H1 (cell line): ENCODE data around the gene IMPG2. TPM values are rescaled to one million over a fixed set of nuclear protein-coding genes. Genes with fewer than 3 reads are reported as not detected.

Experiments used
- CTCF ChIA-PET: fragments of 300-600 bp; sonication (Branson Sonifier 250); formaldehyde crosslinking; loops from one replicate; lab custom pipeline; 2021; ENCODE audit not compliant: partially characterized antibody; lab: Charles Lee
- POLR2A ChIA-PET: fragments of 300-600 bp; sonication (Branson Sonifier 250); formaldehyde crosslinking; loops from one replicate; lab custom pipeline; 2021; ENCODE audit warnings: inconsistent platforms; ENCODE audit not compliant: partially characterized antibody; lab: Charles Lee
- DNase-seq, 2 experiments: peaks; one replicate each; pipeline versions ENCODE4 v3.0.0 to v3.0.0-alpha.2; 2010 to 2022; ENCODE audit warnings: low spot score in 2 of 2, low read depth in 1 of 2, mixed read lengths in 1 of 2
- FAIRE-seq: peaks from 2 replicates; lab custom pipeline; 2011; peaks lifted over from hg19 to GRCh38; lab: Jason Lieb, UNC
- H2AFZ ChIP-seq: 2 replicates; pipeline ENCODE4 v1.8.1; 2012; ENCODE audit warnings: low read length, inconsistent platforms
- H2AK5ac ChIP-seq: 2 replicates; pipeline ENCODE4 v1.6.1; 2013; ENCODE audit warnings: low read depth, low read length
- H2BK120ac ChIP-seq: replicated peaks from 2 replicates; pipeline ENCODE3; 2013; ENCODE audit warnings: low read depth, low read length, inconsistent platforms
- H2BK12ac ChIP-seq: 2 replicates; pipeline ENCODE4 v1.6.1; 2013; ENCODE audit warnings: low read depth, low read length
- H2BK15ac ChIP-seq: 2 replicates; pipeline ENCODE4 v1.6.1; 2013; ENCODE audit warnings: low read length
- H2BK20ac ChIP-seq: 2 replicates; pipeline ENCODE4 v1.6.1; 2013; ENCODE audit warnings: low read length
- H2BK5ac ChIP-seq: 2 replicates; pipeline ENCODE4 v1.6.1; 2013; ENCODE audit warnings: low read depth, low read length
- H3K14ac ChIP-seq: 2 replicates; pipeline ENCODE4 v1.6.1; 2013; ENCODE audit warnings: inconsistent platforms; ENCODE audit not compliant: insufficient read length
- H3K18ac ChIP-seq: 2 replicates; pipeline ENCODE4 v1.6.1; 2013; ENCODE audit warnings: low read length; ENCODE audit errors: extremely low read depth
- H3K23ac ChIP-seq: 2 replicates; pipeline ENCODE4 v1.6.1; 2013; ENCODE audit warnings: inconsistent platforms; ENCODE audit not compliant: insufficient read length
- H3K23me2 ChIP-seq: 2 replicates; pipeline ENCODE4 v1.6.1; 2013; ENCODE audit warnings: low read depth, low read length
- H3K27ac ChIP-seq: 2 replicates; pipeline ENCODE4 v1.6.1; 2011; ENCODE audit warnings: low read depth, low read length, inconsistent platforms
- H3K27me3 ChIP-seq, 4 experiments: replicated peaks in 1 of 4; 1 replicate in 1 of 4; 2 replicates in 3 of 4; pipeline versions ENCODE4 v1.6.1 to v1.8.1; 2011 to 2013; ENCODE audit warnings: low read length in 3 of 4, mild to moderate bottlenecking in 3 of 4, inconsistent platforms in 2 of 4, mixed read lengths in 2 of 4, moderate library complexity in 1 of 4; ENCODE audit not compliant: control insufficient read depth in 3 of 4, insufficient read depth in 3 of 4; ENCODE audit errors: extremely low read depth in 1 of 4
- H3K36me3 ChIP-seq, 4 experiments: 2 replicates each; pipeline versions ENCODE4 v1.6.1 to v1.8.1; 2011 to 2013; ENCODE audit warnings: mild to moderate bottlenecking in 4 of 4, low read length in 3 of 4, moderate library complexity in 2 of 4, control low read depth in 1 of 4, inconsistent platforms in 1 of 4; ENCODE audit not compliant: insufficient read depth in 4 of 4, control insufficient read depth in 2 of 4
- H3K4ac ChIP-seq: replicated peaks from 2 replicates; pipeline ENCODE3; 2013; ENCODE audit warnings: low read length, low read depth, mixed read lengths, inconsistent platforms; ENCODE audit not compliant: insufficient read length
- H3K4me1 ChIP-seq, 4 experiments: replicated peaks in 1 of 4; 1 replicate in 1 of 4; 2 replicates in 3 of 4; pipeline versions ENCODE4 v1.6.1 to v1.8.1; 2011 to 2013; ENCODE audit warnings: low read length in 3 of 4, inconsistent platforms in 2 of 4, mixed read lengths in 1 of 4; ENCODE audit not compliant: insufficient read depth in 4 of 4, control insufficient read depth in 3 of 4
- H3K4me2 ChIP-seq, 2 experiments: 2 replicates each; pipeline versions ENCODE4 v1.6.1 to v1.8.1; 2011 to 2013; ENCODE audit warnings: low read depth in 2 of 2, low read length in 2 of 2, control low read depth in 1 of 2, inconsistent platforms in 1 of 2, mild to moderate bottlenecking in 1 of 2; ENCODE audit not compliant: insufficient read depth in 1 of 2
- H3K4me3 ChIP-seq, 4 experiments: fragments of 200-600, 300-600 bp in 1 of 4; sonication (generic), shearing (Covaris generic), sonication (Bioruptor Twin) in 1 of 4; 2 replicates each; pipeline versions ENCODE4 v1.5.1 to v1.8.1; 2011 to 2016; ENCODE audit warnings: low read length in 4 of 4, low read depth in 3 of 4, control low read depth in 2 of 4, inconsistent platforms in 2 of 4, mild to moderate bottlenecking in 2 of 4, mixed read lengths in 1 of 4, moderate library complexity in 1 of 4; ENCODE audit not compliant: insufficient read depth in 2 of 4; ENCODE audit errors: extremely low read depth in 1 of 4
- H3K56ac ChIP-seq: replicated peaks from 2 replicates; pipeline ENCODE3; 2013; ENCODE audit warnings: low read depth, mild to moderate bottlenecking, mixed read lengths, low read length, inconsistent platforms; ENCODE audit not compliant: insufficient read length
- H3K79me1 ChIP-seq: 2 replicates; pipeline ENCODE4 v1.6.1; 2013; ENCODE audit warnings: low read depth, low read length, control low read depth
- H3K79me2 ChIP-seq, 2 experiments: 2 replicates each; pipeline versions ENCODE4 v1.6.1 to v1.8.1; 2012 to 2013; ENCODE audit warnings: low read length in 2 of 2, mild to moderate bottlenecking in 2 of 2, inconsistent platforms in 1 of 2; ENCODE audit not compliant: insufficient read depth in 2 of 2, control insufficient read depth in 1 of 2
- H3K9ac ChIP-seq, 4 experiments: replicated peaks in 1 of 4; 1 replicate in 1 of 4; 2 replicates in 3 of 4; pipeline versions ENCODE4 v1.6.1 to v1.8.1; 2011 to 2013; ENCODE audit warnings: low read depth in 3 of 4, low read length in 3 of 4, control low read depth in 2 of 4, mild to moderate bottlenecking in 2 of 4, moderate library complexity in 2 of 4, inconsistent platforms in 1 of 4; ENCODE audit errors: extremely low read depth in 1 of 4
- H3K9me3 ChIP-seq, 2 experiments: 2 replicates each; pipeline versions ENCODE4 v1.6.1 to v1.8.1; 2012 to 2013; ENCODE audit warnings: mild to moderate bottlenecking in 2 of 2, moderate library complexity in 2 of 2, control low read depth in 1 of 2, inconsistent platforms in 1 of 2, low read depth in 1 of 2, low read length in 1 of 2, mixed read lengths in 1 of 2; ENCODE audit not compliant: insufficient read depth in 2 of 2
- H4K20me1 ChIP-seq, 2 experiments: replicated peaks in 1 of 2; 2 replicates each; pipeline versions ENCODE3 to v1.8.1; 2011 to 2013; ENCODE audit warnings: inconsistent platforms in 2 of 2, low read length in 2 of 2, mild to moderate bottlenecking in 1 of 2; ENCODE audit not compliant: insufficient read depth in 2 of 2, control insufficient read depth in 1 of 2
- H4K5ac ChIP-seq: 2 replicates; pipeline ENCODE4 v1.6.1; 2013; ENCODE audit warnings: low read length, low read depth, mixed read lengths, inconsistent platforms; ENCODE audit not compliant: insufficient read length
- H4K8ac ChIP-seq: 2 replicates; pipeline ENCODE4 v1.8.0; 2013; ENCODE audit warnings: mild to moderate bottlenecking, moderate library complexity, low read length, inconsistent platforms; ENCODE audit not compliant: insufficient read depth; ENCODE audit errors: extremely low read depth
- H4K91ac ChIP-seq: replicated peaks from 2 replicates; pipeline ENCODE3; 2013; ENCODE audit warnings: low read length, mixed read lengths, inconsistent platforms; ENCODE audit not compliant: insufficient read length
- BRCA1 ChIP-seq: IDR thresholded peaks from 2 replicates; pipeline ENCODE4 v1.6.1; 2012; ENCODE audit warnings: low read depth, low read length, improper control_type of control experiment
- EGR1 ChIP-seq: IDR thresholded peaks from 2 replicates; pipeline ENCODE4 v1.6.1; 2011; ENCODE audit warnings: low read depth, low read length, borderline replicate concordance
- JUND ChIP-seq: IDR thresholded peaks from 2 replicates; pipeline ENCODE4 v1.6.1; 2011; ENCODE audit warnings: mild to moderate bottlenecking, improper control_type of control experiment, low read length
- KDM1A ChIP-seq: fragments of 200-600, 300-600 bp; sonication (generic); IDR thresholded peaks from 2 replicates; pipeline ENCODE4 v1.7.1; 2016; ENCODE audit warnings: mild to moderate bottlenecking, low read length, borderline replicate concordance
- SIRT6 ChIP-seq: IDR thresholded peaks from one replicate; pipeline ENCODE4 v1.7.1; 2012; ENCODE audit warnings: low read length, inconsistent platforms
- WGBS, 2 experiments: shearing (Covaris generic) in 1 of 2; methylation state at CpG; one replicate each; pipeline versions ENCODE4 v1.1.6 to v1.1.7; 2013 to 2015; ENCODE audit warnings: low lambda C conversion rate in 2 of 2, mixed read lengths in 2 of 2, inconsistent platforms in 1 of 2, low coverage in 1 of 2, missing lambda C conversion rate in 1 of 2; ENCODE audit not compliant: insufficient replicate concordance in 2 of 2, insufficient coverage in 1 of 2, insufficient read length in 1 of 2; ENCODE audit errors: extremely low coverage in 1 of 2, missing lambda C conversion rate in 1 of 2; 5-methylcytosine and 5-hydroxymethylcytosine counted together
- polyA plus RNA-seq, 7 experiments: library from polyadenylated mRNA; depleted of rRNA in 3 of 7; stranded (reverse) in 5 of 7; unstranded in 2 of 7; fragments of >200 nt in 5 of 7; fragments of 200-250 nt in 2 of 7; gene quantifications; 1 replicate in 5 of 7; 2 replicates in 1 of 7; 4 replicates in 1 of 7; pipeline versions ENCODE4 v1.2.1 to v1.2.3, GENCODE V29; 2011 to 2013; ENCODE audit warnings: missing spikeins in 2 of 7, mixed read lengths in 2 of 7
- total RNA-seq: library from RNA; stranded (reverse); fragmentation: NEBNext Ultra II Directional; extraction: Animal tissue kit (Norgen Biotek cat#: 25700); gene quantifications from 2 replicates; pipeline ENCODE4 v1.2.1, GENCODE V29; 2021

IMPG2 gene
- total and polyA plus RNA-seq, 2 of the 8 experiments (the other 6 are each of a cell fraction or from before 2014, with no cell fraction given), result 0.03 to 0.06 TPM

- H3K4me3 ChIP-seq, result no peak overlapping the region
- no peaks in the 10 kb centered on the region for H3K4me1 ChIP-seq
- H3K4me2 ChIP-seq, result no peak overlapping the region
- no peak overlapping the region for H3K4ac ChIP-seq
- CTCF ChIA-PET, result interaction anchor here (0.7 to 1.4 kb wide), 3 partner anchors 124 to 376 kb away, joined by 3 to 6 read pairs (median 3); no protein-coding TSS in a partner anchor
- no peaks in the 10 kb centered on the region for H3K79me2 ChIP-seq
- H2BK120ac ChIP-seq, result no peak overlapping the region
- no peak overlapping the region for H4K91ac ChIP-seq
- no peak overlapping the region for H3K56ac ChIP-seq
- H3K27me3 ChIP-seq, result no peaks in the 10 kb centered on the region
- no peaks in the 10 kb centered on the region for H3K23me2 ChIP-seq
- H3K9ac ChIP-seq, result no peak overlapping the region
- WGBS, 2 experiments, result 58% methylated on average over 3 of the region's 3 CpGs; no CpG with 5 or more reads in 1 of the 2 experiments
- H3K18ac ChIP-seq, result no peak overlapping the region
- no peaks in the 10 kb centered on the region for H4K20me1 ChIP-seq
- no peaks in the 10 kb centered on the region for H3K36me3 ChIP-seq
- H2BK15ac ChIP-seq, result no peak overlapping the region
- no peak overlapping the region for H2BK20ac ChIP-seq
- DNase-seq (no peak), FAIRE-seq (no peak)
- H4K5ac ChIP-seq, result no peak overlapping the region
- no peak overlapping the region for H4K8ac ChIP-seq
- H3K14ac ChIP-seq, result no peak overlapping the region
- POLR2A ChIA-PET, result no interaction called here
- no peak for TF ChIP-seq BRCA1
- no peak for TF ChIP-seq EGR1
- no peak for TF ChIP-seq KDM1A
- no peak for TF ChIP-seq SIRT6
- TF ChIP-seq JUND, result no peak
- TF ChIP-seq, all 59 proteins: peak for 0
- Histone ChIP-seq H3K9me3 (no peaks in the 10 kb centered on the region; a peak in 1 of 4 replicates), H3K27ac (no peak overlapping the region), H2BK12ac (no peak overlapping the region), H3K79me1 (no peaks in the 10 kb centered on the region), H3K23ac (no peak overlapping the region), H2AK5ac (no peak overlapping the region), H2BK5ac (no peak overlapping the region), H2AFZ (no peak overlapping the region)
Observed at GRCh38 chr3:101194392-101194791, 126.0 kb downstream of the IMPG2 start.
